Chondrocyte (in vitro differentiated cells): ENCODE results near the gene CHST11. TPM values are rescaled to one million over a fixed set of nuclear protein-coding genes. Genes with fewer than 3 reads are reported as not detected.
"Not testable (repeated sequence)": the region's sequence is repeated elsewhere in the genome, so short reads cannot be mapped to it uniquely, and the experiment has no call there.

Experiments
- DNase-seq: peaks from one replicate; pipeline ENCODE4 v3.0.0; 2021; ENCODE audit warnings: mixed read lengths, low spot score
- H3K27ac Mint-ChIP-seq: one replicate; pipeline ENCODE4 v1.8.0; 2021; ENCODE audit warnings: mild to moderate bottlenecking, moderate library complexity, mixed read lengths; ENCODE audit not compliant: unreplicated experiment
- H3K27me3 Mint-ChIP-seq: 2 replicates; pipeline ENCODE4 v1.8.0; 2021; ENCODE audit warnings: low read depth, mixed read lengths
- H3K36me3 Mint-ChIP-seq: 2 replicates; pipeline ENCODE4 v1.8.0; 2021; ENCODE audit warnings: low read depth, mixed read lengths
- H3K4me1 Mint-ChIP-seq: 2 replicates; pipeline ENCODE4 v1.8.0; 2021; ENCODE audit warnings: low read depth, mild to moderate bottlenecking, mixed read lengths
- H3K4me3 Mint-ChIP-seq: one replicate; pipeline ENCODE4 v1.8.0; 2021; ENCODE audit warnings: mild to moderate bottlenecking, moderate library complexity, mixed read lengths; ENCODE audit not compliant: unreplicated experiment
- H3K9me3 Mint-ChIP-seq: 2 replicates; pipeline ENCODE4 v1.8.0; 2021; ENCODE audit warnings: low read depth, mixed read lengths
- CTCF ChIP-seq: fragments of 200-600 bp; sonication (generic); IDR thresholded peaks from 2 replicates; pipeline ENCODE4 v1.5.0; 2021; ENCODE audit warnings: antibody characterized with exemption, mild to moderate bottlenecking, moderate library complexity
- total RNA-seq: library from RNA; stranded (reverse); gene quantifications from 3 replicates; pipeline ENCODE4 v1.2.1, GENCODE V29; 2021

The CHST11 gene
- total RNA-seq, 1 donor from 2014 or later: 6.2 TPM

GRCh38 chr12:104521731-104522130 is 65.0 kb downstream of the CHST11 start:
- no peaks in the 10 kb centered on the region for H3K9me3 Mint-ChIP-seq
- TF ChIP-seq CTCF: no peak
- no peak for DNase-seq
- no peaks in the 10 kb centered on the region for H3K27me3 Mint-ChIP-seq
- no peak overlapping the region for H3K27ac Mint-ChIP-seq
- no peaks in the 10 kb centered on the region for H3K36me3 Mint-ChIP-seq
- no peak overlapping the region for H3K4me3 Mint-ChIP-seq
- H3K4me1 Mint-ChIP-seq: peaks cover 55% of the 10 kb centered on the region

GRCh38 chr12:104522985-104523722 is 66.4 kb downstream of the CHST11 start:
- TF ChIP-seq CTCF: no peak
- Mint-ChIP-seq H3K27me3 (no peaks in the 10 kb centered on the region), H3K27ac (peak overlapping the region; percentile 15), H3K4me3 (no peak overlapping the region), H3K9me3 (no peaks in the 10 kb centered on the region), H3K4me1 (peaks cover 55% of the 10 kb centered on the region), H3K36me3 (peaks cover 1% of the 10 kb centered on the region)
- no peak for DNase-seq

GRCh38 chr12:104524034-104524832 is 67.5 kb downstream of the CHST11 start:
- H3K4me1 Mint-ChIP-seq: peaks cover 54% of the 10 kb centered on the region
- no peak for DNase-seq

GRCh38 chr12:104526320-104526719 is 69.6 kb downstream of the CHST11 start:
- TF ChIP-seq CTCF: no peak
- DNase-seq: no peak
- H3K4me3 Mint-ChIP-seq: no peak overlapping the region
- H3K27ac Mint-ChIP-seq: no peak overlapping the region
- no peaks in the 10 kb centered on the region for H3K9me3 Mint-ChIP-seq
- H3K27me3 Mint-ChIP-seq: no peaks in the 10 kb centered on the region
- H3K4me1 Mint-ChIP-seq: peaks cover 34% of the 10 kb centered on the region
- H3K36me3 Mint-ChIP-seq: peaks cover 1% of the 10 kb centered on the region

More at GRCh38 chr12:104524034-104524832, 67.5 kb downstream of the CHST11 start:
- Mint-ChIP-seq H3K27me3 (no peaks in the 10 kb centered on the region), H3K36me3 (peaks cover 1% of the 10 kb centered on the region), H3K4me3 (no peak overlapping the region), H3K27ac (peak overlapping the region; percentile 43), H3K9me3 (no peaks in the 10 kb centered on the region)
- no peak for TF ChIP-seq CTCF

GRCh38 chr12:104526751-104527150 is 70.0 kb downstream of the CHST11 start:
- no peak for DNase-seq
- Mint-ChIP-seq H3K27ac (no peak overlapping the region), H3K27me3 (no peaks in the 10 kb centered on the region), H3K4me3 (no peak overlapping the region), H3K4me1 (peaks cover 30% of the 10 kb centered on the region), H3K36me3 (peaks cover 1% of the 10 kb centered on the region), H3K9me3 (no peaks in the 10 kb centered on the region)
- no peak for TF ChIP-seq CTCF

GRCh38 chr12:104527653-104528052 is 70.9 kb downstream of the CHST11 start:
- not testable (repeated sequence) for H3K36me3 Mint-ChIP-seq, H3K27ac Mint-ChIP-seq, H3K9me3 Mint-ChIP-seq, DNase-seq, H3K27me3 Mint-ChIP-seq, H3K4me3 Mint-ChIP-seq
- peaks cover 25% of the 10 kb centered on the region for H3K4me1 Mint-ChIP-seq
